WTC11 (cell line): ENCODE measurements around the gene CNTN5. TPM values are rescaled to one million over a fixed set of nuclear protein-coding genes. Genes with fewer than 3 reads are reported as not detected.

Source experiments
- ATAC-seq: fragments of 200-7000 bp; cut with Tn5 transposase; 2 replicates; pipeline ENCODE4 v1.10.0; 2021; ENCODE audit warnings: mild to moderate bottlenecking, moderate library complexity
- Bru-seq: library from RNA; stranded (reverse); fragments of 400-500 nt; gene quantifications from one replicate; lab custom pipeline; 2021; lab: Mats Ljungman, UMichigan
- CTCF ChIA-PET: fragments of 300-600 bp; sonication (Branson Sonifier 250); formaldehyde crosslinking; loops from one replicate; lab custom pipeline; 2021; ENCODE audit warnings: antibody characterized with exemption; lab: Charles Lee
- POLR2A ChIA-PET: fragments of 350-600 bp; sonication (Branson Sonifier 250); formaldehyde crosslinking; loops from one replicate; lab custom pipeline; 2021; ENCODE audit warnings: antibody characterized with exemption; lab: Charles Lee
- DNase-seq: peaks from one replicate; pipeline ENCODE4 v3.0.0; 2021; ENCODE audit warnings: low spot score
- H3K27ac Mint-ChIP-seq: 2 replicates; pipeline ENCODE4 v1.8.0; 2021; ENCODE audit warnings: mixed read lengths
- H3K27me3 Mint-ChIP-seq: 2 replicates; pipeline ENCODE4 v1.8.0; 2021; ENCODE audit warnings: low read depth, mild to moderate bottlenecking, moderate library complexity, mixed read lengths
- H3K36me3 Mint-ChIP-seq: 2 replicates; pipeline ENCODE4 v1.8.0; 2021; ENCODE audit warnings: mixed read lengths
- H3K4me1 Mint-ChIP-seq: 2 replicates; pipeline ENCODE4 v1.8.0; 2022; ENCODE audit warnings: mixed read lengths
- H3K4me3 Mint-ChIP-seq: 2 replicates; pipeline ENCODE4 v1.8.0; 2021; ENCODE audit warnings: mild to moderate bottlenecking, moderate library complexity, mixed read lengths
- H3K9me3 Mint-ChIP-seq: 2 replicates; pipeline ENCODE4 v1.8.0; 2021; ENCODE audit warnings: mixed read lengths
- ATF6 ChIP-seq: sonication (generic); formaldehyde crosslinking; IDR thresholded peaks from 2 replicates; pipeline ENCODE4 v1.8.1; 2023; ENCODE audit warnings: mild to moderate bottlenecking, missing genetic modification reagents
- CREB1 ChIP-seq: sonication (generic); formaldehyde crosslinking; IDR thresholded peaks from 2 replicates; pipeline ENCODE4 v1.8.0; 2023; ENCODE audit warnings: mild to moderate bottlenecking, missing genetic modification reagents
- FOXP1 ChIP-seq: sonication (generic); formaldehyde crosslinking; IDR thresholded peaks from 2 replicates; pipeline ENCODE4 v1.8.0; 2022; ENCODE audit warnings: missing genetic modification reagents, mild to moderate bottlenecking, moderate library complexity, borderline replicate concordance
- JUN ChIP-seq: sonication (generic); formaldehyde crosslinking; IDR thresholded peaks from 2 replicates; pipeline ENCODE4 v1.8.0; 2023; ENCODE audit warnings: mild to moderate bottlenecking, missing genetic modification reagents
- TP53 ChIP-seq: sonication (generic); formaldehyde crosslinking; IDR thresholded peaks from 2 replicates; pipeline ENCODE4 v1.8.1; 2023; ENCODE audit warnings: mild to moderate bottlenecking, missing genetic modification reagents
- ZMAT4 ChIP-seq: fragments of 250-450 bp; sonication (Bioruptor Pico); IDR thresholded peaks from 2 replicates; pipeline ENCODE4 v1.9.0; 2021; ENCODE audit warnings: mild to moderate bottlenecking
- ZNF121 ChIP-seq: sonication (generic); formaldehyde crosslinking; IDR thresholded peaks from 2 replicates; pipeline ENCODE4 v1.8.0; 2023; ENCODE audit warnings: missing genetic modification reagents
- ZNF219 ChIP-seq: sonication (generic); formaldehyde crosslinking; IDR thresholded peaks from 2 replicates; pipeline ENCODE4 v1.8.0; 2023; ENCODE audit warnings: missing genetic modification reagents, mild to moderate bottlenecking, borderline replicate concordance
- ZNF232 ChIP-seq: sonication (generic); formaldehyde crosslinking; IDR thresholded peaks from 2 replicates; pipeline ENCODE4 v1.8.0; 2022; ENCODE audit warnings: mild to moderate bottlenecking, missing genetic modification reagents
- ZNF317 ChIP-seq: sonication (generic); formaldehyde crosslinking; IDR thresholded peaks from 2 replicates; pipeline ENCODE4 v1.8.1; 2023; ENCODE audit warnings: low read depth, mild to moderate bottlenecking, moderate library complexity, missing genetic modification reagents, borderline replicate concordance
- ZNF396 ChIP-seq: fragments of 250-450 bp; sonication (Bioruptor Pico); IDR thresholded peaks from 2 replicates; pipeline ENCODE4 v1.8.0; 2021; ENCODE audit warnings: mild to moderate bottlenecking, moderate library complexity, borderline replicate concordance
- ZNF423 ChIP-seq: fragments of 250-450 bp; sonication (Bioruptor Pico); IDR thresholded peaks from 2 replicates; pipeline ENCODE4 v2.1.2; 2022; ENCODE audit warnings: mild to moderate bottlenecking, moderate library complexity
- ZNF671 ChIP-seq: fragments of 250-450 bp; sonication (Bioruptor Pico); IDR thresholded peaks from 2 replicates; pipeline ENCODE4 v1.8.0; 2021; ENCODE audit warnings: mild to moderate bottlenecking
- long read RNA-seq, 3 experiments: library from RNA in 1 of 3; library from capped mRNA in 1 of 3; library from polyadenylated mRNA in 1 of 3; unstranded in 2 of 3; stranded (forward) in 1 of 3; transcript quantifications; one replicate each; pipeline ENCODE4 v2.0.0, GENCODE V29; 2021
- total RNA-seq: library from RNA; stranded (reverse); gene quantifications from 3 replicates; pipeline ENCODE4 v1.2.3, GENCODE V29; 2021
- TF ChIP-seq, protein P1 (sequence below): sonication (generic); formaldehyde crosslinking; IDR thresholded peaks from 2 replicates; pipeline ENCODE4 v1.8.1; 2022; ENCODE audit warnings: missing genetic modification reagents, borderline replicate concordance
- TF ChIP-seq, protein P2 (sequence below): sonication (generic); formaldehyde crosslinking; IDR thresholded peaks from 2 replicates; pipeline ENCODE4 v1.8.0; 2022; ENCODE audit warnings: mild to moderate bottlenecking, missing genetic modification reagents
- TF ChIP-seq, protein P3 (sequence below): sonication (generic); formaldehyde crosslinking; IDR thresholded peaks from 2 replicates; pipeline ENCODE4 v1.8.0; 2022; ENCODE audit warnings: missing genetic modification reagents

CNTN5 gene
- total RNA-seq (0.07 TPM in 1 of 3 replicates, not detected in the others), Bru-seq, nascent RNA (percentile 3 among the genes with signal in this experiment)
- long read RNA-seq, experiment 1: 0 reads
- long read RNA-seq, experiment 2: 0 reads
- long read RNA-seq, experiment 3, partial matches to known transcripts: 0 of 1 reads
- long read RNA-seq, experiment 3, other reads (novel, unspliced or antisense): 1 of 1 reads

GRCh38 chr11:99020352-99021225 is at the start of gene CNTN5:
TSS of gene CNTN5 (plus strand) at chr11:99020949.
- peak within 1 kb of the TSS; percentile 93 for H3K4me3 Mint-ChIP-seq
- ChIA-PET CTCF (interaction anchor here (1.0 kb wide), 1 partner anchor 565 kb away, joined by 5 read pairs; no protein-coding TSS in a partner anchor), POLR2A (no interaction called here)
- H3K27me3 Mint-ChIP-seq: peaks cover 32% of the 10 kb centered on the region
- no peaks in the 10 kb centered on the region for H3K9me3 Mint-ChIP-seq
- H3K36me3 Mint-ChIP-seq: no peaks in the 10 kb centered on the region
- DNase-seq: peak; percentile 68
- peak; percentile 88 for ATAC-seq
- H3K27ac Mint-ChIP-seq: no peak within 1 kb of the TSS
- TF ChIP-seq, protein P1, sequence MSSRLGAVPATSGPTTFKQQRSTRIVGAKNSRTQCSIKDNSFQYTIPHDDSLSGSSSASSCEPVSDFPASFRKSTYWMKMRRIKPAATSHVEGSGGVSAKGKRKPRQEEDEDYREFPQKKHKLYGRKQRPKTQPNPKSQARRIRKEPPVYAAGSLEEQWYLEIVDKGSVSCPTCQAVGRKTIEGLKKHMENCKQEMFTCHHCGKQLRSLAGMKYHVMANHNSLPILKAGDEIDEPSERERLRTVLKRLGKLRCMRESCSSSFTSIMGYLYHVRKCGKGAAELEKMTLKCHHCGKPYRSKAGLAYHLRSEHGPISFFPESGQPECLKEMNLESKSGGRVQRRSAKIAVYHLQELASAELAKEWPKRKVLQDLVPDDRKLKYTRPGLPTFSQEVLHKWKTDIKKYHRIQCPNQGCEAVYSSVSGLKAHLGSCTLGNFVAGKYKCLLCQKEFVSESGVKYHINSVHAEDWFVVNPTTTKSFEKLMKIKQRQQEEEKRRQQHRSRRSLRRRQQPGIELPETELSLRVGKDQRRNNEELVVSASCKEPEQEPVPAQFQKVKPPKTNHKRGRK (CRISPR knock-in tag): no peak
- TF ChIP-seq ZNF219 (CRISPR knock-in tag): no peak
- TF ChIP-seq, protein P2, sequence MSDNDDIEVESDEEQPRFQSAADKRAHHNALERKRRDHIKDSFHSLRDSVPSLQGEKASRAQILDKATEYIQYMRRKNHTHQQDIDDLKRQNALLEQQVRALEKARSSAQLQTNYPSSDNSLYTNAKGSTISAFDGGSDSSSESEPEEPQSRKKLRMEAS: no peak
- no peak for TF ChIP-seq ATF6 (CRISPR knock-in tag)
- no peak for TF ChIP-seq ZNF396
- TF ChIP-seq CREB1 (CRISPR knock-in tag): no peak
- TF ChIP-seq FOXP1: peak; percentile 35; the same call in 1 of the 2 replicates
- peaks cover 6% of the 10 kb centered on the region for H3K4me1 Mint-ChIP-seq

- Mint-ChIP-seq H3K9me3 (peaks cover 32% of the 10 kb centered on the region), H3K4me3 (no peak overlapping the region), H3K4me1 (peaks cover 5% of the 10 kb centered on the region), H3K27ac (no peak overlapping the region), H3K27me3 (no peaks in the 10 kb centered on the region), H3K36me3 (no peaks in the 10 kb centered on the region)
- peak; percentile 55; the same call in 1 of the 2 replicates for ATAC-seq
- DNase-seq: no peak
- ChIA-PET CTCF (no interaction called here), POLR2A (no interaction called here)
- TF ChIP-seq ZMAT4 (no peak), ZNF423 (CRISPR knock-in tag) (no peak), ZNF232 (no peak), ZNF121 (CRISPR knock-in tag) (no peak), TP53 (CRISPR knock-in tag) (no peak), ZNF671 (no peak), JUN (CRISPR knock-in tag) (no peak), ZNF317 (CRISPR knock-in tag) (no peak)
- TF ChIP-seq, protein P3, sequence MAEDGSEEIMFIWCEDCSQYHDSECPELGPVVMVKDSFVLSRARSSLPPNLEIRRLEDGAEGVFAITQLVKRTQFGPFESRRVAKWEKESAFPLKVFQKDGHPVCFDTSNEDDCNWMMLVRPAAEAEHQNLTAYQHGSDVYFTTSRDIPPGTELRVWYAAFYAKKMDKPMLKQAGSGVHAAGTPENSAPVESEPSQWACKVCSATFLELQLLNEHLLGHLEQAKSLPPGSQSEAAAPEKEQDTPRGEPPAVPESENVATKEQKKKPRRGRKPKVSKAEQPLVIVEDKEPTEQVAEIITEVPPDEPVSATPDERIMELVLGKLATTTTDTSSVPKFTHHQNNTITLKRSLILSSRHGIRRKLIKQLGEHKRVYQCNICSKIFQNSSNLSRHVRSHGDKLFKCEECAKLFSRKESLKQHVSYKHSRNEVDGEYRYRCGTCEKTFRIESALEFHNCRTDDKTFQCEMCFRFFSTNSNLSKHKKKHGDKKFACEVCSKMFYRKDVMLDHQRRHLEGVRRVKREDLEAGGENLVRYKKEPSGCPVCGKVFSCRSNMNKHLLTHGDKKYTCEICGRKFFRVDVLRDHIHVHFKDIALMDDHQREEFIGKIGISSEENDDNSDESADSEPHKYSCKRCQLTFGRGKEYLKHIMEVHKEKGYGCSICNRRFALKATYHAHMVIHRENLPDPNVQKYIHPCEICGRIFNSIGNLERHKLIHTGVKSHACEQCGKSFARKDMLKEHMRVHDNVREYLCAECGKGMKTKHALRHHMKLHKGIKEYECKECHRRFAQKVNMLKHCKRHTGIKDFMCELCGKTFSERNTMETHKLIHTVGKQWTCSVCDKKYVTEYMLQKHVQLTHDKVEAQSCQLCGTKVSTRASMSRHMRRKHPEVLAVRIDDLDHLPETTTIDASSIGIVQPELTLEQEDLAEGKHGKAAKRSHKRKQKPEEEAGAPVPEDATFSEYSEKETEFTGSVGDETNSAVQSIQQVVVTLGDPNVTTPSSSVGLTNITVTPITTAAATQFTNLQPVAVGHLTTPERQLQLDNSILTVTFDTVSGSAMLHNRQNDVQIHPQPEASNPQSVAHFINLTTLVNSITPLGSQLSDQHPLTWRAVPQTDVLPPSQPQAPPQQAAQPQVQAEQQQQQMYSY (CRISPR knock-in tag): no peak
- TF ChIP-seq, all 79 proteins: peak for 0
These were observed 41.5 kb upstream of the CNTN5 start for GRCh38 chr11:98979205-98979604.
